Measurements from ENCODE around the gene RPL35. TPM values are rescaled to one million over a fixed set of nuclear protein-coding genes. Genes with fewer than 3 reads are reported as not detected.

RPL35 gene
- total RNA-seq, 1 experiment from 2014 or later, result 1,966 TPM

- peak; percentile 67 for DNase-seq (ENCODE audit: unreplicated experiment)
- Mint-ChIP-seq H3K4me3 (ENCODE audit: unreplicated experiment) (peak overlapping the region; percentile 15), H3K27me3 (ENCODE audit: insufficient read depth, unreplicated experiment) (no peaks in the 10 kb centered on the region)
These were observed 50.9 kb downstream of the RPL35 start for GRCh38 chr9:124810663-124811355.

DNA sequence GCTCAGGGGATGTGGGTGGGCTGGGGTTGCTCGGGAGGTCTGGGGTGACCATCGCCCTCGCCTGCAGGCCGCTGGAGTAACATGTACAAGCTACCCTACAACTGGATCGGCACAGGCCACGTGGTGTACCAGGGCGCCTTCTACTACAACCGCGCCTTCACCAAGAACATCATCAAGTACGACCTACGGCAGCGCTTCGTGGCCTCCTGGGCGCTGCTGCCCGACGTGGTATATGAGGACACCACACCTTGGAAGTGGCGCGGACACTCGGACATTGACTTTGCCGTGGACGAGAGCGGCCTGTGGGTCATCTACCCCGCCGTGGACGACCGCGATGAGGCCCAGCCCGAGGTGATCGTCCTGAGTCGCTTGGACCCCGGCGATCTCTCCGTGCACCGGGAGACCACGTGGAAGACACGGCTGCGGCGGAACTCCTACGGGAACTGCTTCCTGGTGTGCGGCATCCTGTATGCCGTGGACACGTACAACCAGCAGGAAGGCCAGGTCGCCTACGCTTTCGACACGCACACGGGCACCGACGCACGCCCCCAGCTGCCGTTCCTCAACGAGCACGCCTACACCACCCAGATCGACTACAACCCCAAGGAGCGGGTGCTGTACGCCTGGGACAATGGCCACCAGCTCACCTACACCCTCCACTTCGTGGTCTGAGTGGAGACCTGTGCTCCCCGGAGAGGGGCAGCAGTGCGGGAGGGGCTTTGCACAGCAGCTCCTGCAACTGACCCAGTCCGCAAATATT lies 51.8 kb downstream of the RPL35 start:
- Mint-ChIP-seq H3K36me3 (ENCODE audit: insufficient read depth, unreplicated experiment) (no peaks in the 10 kb centered on the region), H3K27ac (ENCODE audit: low read depth, unreplicated experiment) (no peak overlapping the region), H3K4me3 (ENCODE audit: unreplicated experiment) (no peak overlapping the region), H3K27me3 (ENCODE audit: insufficient read depth, unreplicated experiment) (no peaks in the 10 kb centered on the region), H3K9me3 (ENCODE audit: unreplicated experiment) (no peaks in the 10 kb centered on the region), H3K4me1 (ENCODE audit: insufficient read depth, unreplicated experiment) (peaks cover 31% of the 10 kb centered on the region)
- POLR2A ChIA-PET, result interaction anchor here (0.7 to 1.3 kb wide), 5 partner anchors 8 to 47 kb away, joined by 3 read pairs; no protein-coding TSS in a partner anchor
- no peak for DNase-seq (ENCODE audit: unreplicated experiment)
- TF ChIP-seq CTCF (IDR thresholded peaks at IDR 0.05; ENCODE audit: unreplicated experiment), result no peak
- intact Hi-C loops (cut with micrococcal nuclease), result loop anchor here (2.0 to 5.0 kb wide), 2 partner anchors 35 to 42 kb away; partner anchors contain the start of gene WDR38
- BruUV-seq (replicated peaks), result no TSS peak
- CTCF ChIA-PET, result interaction anchor here (1.1 to 10.1 kb wide), 8 partner anchors 13 to 84 kb away, joined by 4 to 112 read pairs (median 6); partner anchors contain the start of genes NR6A1, OLFML2A and WDR38

More at GRCh38 chr9:124810663-124811355, 50.9 kb downstream of the RPL35 start:
- intact Hi-C loops (cut with micrococcal nuclease), result loop anchor here (2.0 to 5.0 kb wide), 2 partner anchors 36 to 41 kb away; partner anchors contain the start of gene WDR38
- H3K4me1 Mint-ChIP-seq (ENCODE audit: insufficient read depth, unreplicated experiment), result peaks cover 31% of the 10 kb centered on the region
- no TSS peak for BruUV-seq (replicated peaks)
- CTCF ChIA-PET, result interaction anchor here (0.7 to 10.1 kb wide), 6 partner anchors 17 to 521 kb away, joined by 3 to 112 read pairs (median 5); partner anchors contain the start of genes NR6A1, OLFML2A and WDR38
- H3K27ac Mint-ChIP-seq (ENCODE audit: low read depth, unreplicated experiment), result peak overlapping the region; percentile 89
- POLR2A ChIA-PET, result interaction anchor here (0.8 to 1.0 kb wide), 4 partner anchors 9 to 46 kb away, joined by 3 read pairs; no protein-coding TSS in a partner anchor
- no peaks in the 10 kb centered on the region for H3K9me3 Mint-ChIP-seq (ENCODE audit: unreplicated experiment)
- H3K36me3 Mint-ChIP-seq (ENCODE audit: insufficient read depth, unreplicated experiment), result no peaks in the 10 kb centered on the region
- TF ChIP-seq CTCF (IDR thresholded peaks at IDR 0.05; ENCODE audit: unreplicated experiment), result no peak

DNA sequence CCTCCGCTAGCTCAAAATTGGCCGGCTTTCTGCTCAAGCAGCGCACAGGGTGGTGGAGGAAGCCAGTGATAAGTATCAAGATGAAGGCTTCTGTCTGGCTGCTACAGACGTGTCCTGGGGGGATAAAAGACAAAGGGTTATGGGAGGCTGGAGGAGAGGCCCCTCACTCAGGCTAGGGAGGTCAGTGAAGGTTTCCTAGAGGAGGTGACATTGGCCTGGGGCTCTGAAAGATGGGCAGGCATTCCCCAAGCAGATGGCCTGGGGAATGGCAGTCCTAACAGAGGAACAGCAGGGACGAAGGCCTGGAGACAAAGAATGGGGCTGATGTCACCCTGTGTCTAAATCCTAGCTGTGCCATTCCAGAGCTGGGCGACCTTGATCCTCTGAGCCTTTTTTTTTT lies 52.5 kb downstream of the RPL35 start:
- ChIA-PET CTCF (interaction anchor here (0.6 to 10.1 kb wide), 8 partner anchors 10 to 85 kb away, joined by 4 to 112 read pairs (median 5); partner anchors contain the start of genes NR6A1, OLFML2A and WDR38), POLR2A (interaction anchor here (0.7 to 1.3 kb wide), 2 partner anchors 10 to 22 kb away, joined by 3 read pairs; no protein-coding TSS in a partner anchor)
- intact Hi-C loops (cut with micrococcal nuclease), result no loop called here
- no peak overlapping the region for H3K27ac Mint-ChIP-seq (ENCODE audit: low read depth, unreplicated experiment)
- DNase-seq (ENCODE audit: unreplicated experiment), result no peak
- BruUV-seq (replicated peaks), result no TSS peak
- peaks cover 28% of the 10 kb centered on the region for H3K4me1 Mint-ChIP-seq (ENCODE audit: insufficient read depth, unreplicated experiment)
- H3K36me3 Mint-ChIP-seq (ENCODE audit: insufficient read depth, unreplicated experiment), result no peaks in the 10 kb centered on the region
- no peaks in the 10 kb centered on the region for H3K27me3 Mint-ChIP-seq (ENCODE audit: insufficient read depth, unreplicated experiment)
- no peak for TF ChIP-seq CTCF (IDR thresholded peaks at IDR 0.05; ENCODE audit: unreplicated experiment)
- no peaks in the 10 kb centered on the region for H3K9me3 Mint-ChIP-seq (ENCODE audit: unreplicated experiment)
- H3K4me3 Mint-ChIP-seq (ENCODE audit: unreplicated experiment), result no peak overlapping the region
